ENCODE results near the gene SLC39A11.
"Not testable (repeated sequence)": the region's sequence is repeated elsewhere in the genome, so short reads cannot be mapped to it uniquely, and the experiment has no call there.

Gene SLC39A11

DNA sequence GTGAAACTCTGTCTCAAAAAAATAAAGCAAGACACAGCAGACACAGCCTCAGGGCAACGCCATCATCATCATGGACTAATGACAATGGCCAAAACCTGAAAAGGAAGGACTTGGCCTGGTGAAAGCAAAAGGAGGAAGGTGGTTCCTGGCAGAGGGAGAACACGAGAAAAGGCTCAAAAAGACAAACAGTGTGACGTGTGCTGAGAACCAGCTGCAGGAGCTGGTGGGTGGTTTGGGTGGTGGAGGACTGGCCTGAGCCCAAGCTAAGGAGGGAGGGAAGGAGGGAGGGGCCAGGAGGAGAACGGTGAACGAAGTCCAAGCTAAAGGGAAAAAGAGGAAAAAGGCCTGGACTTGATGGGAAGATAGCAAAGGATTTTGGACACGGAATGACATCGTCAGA lies 85.1 kb downstream of the SLC39A11 start:
- DNase-seq (ENCODE audit: low spot score): no peak

DNA sequence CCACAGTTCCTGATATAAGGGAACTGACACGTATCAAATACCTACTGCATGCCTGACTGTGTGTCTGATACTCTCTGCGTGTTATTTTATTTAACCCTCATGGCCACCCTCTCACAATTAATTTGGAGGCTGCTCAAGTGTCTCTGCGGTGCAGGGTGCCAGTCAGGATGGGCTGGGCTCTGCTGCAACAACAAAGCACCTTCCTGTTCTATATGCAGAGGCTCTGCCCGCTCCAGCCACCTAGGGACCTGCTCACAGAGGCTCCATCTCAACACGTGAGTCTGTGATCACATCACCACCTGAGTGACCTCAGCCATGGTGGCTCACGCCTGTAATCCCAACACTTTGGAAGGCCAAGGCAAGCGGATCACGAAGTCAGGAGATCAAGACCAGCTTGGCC lies 87.1 kb downstream of the SLC39A11 start:
- DNase-seq (ENCODE audit: low spot score): no peak

GRCh38 chr17:73003487-73003886 lies 89.0 kb downstream of the SLC39A11 start:
- DNase-seq (ENCODE audit: low spot score): no peak

DNA sequence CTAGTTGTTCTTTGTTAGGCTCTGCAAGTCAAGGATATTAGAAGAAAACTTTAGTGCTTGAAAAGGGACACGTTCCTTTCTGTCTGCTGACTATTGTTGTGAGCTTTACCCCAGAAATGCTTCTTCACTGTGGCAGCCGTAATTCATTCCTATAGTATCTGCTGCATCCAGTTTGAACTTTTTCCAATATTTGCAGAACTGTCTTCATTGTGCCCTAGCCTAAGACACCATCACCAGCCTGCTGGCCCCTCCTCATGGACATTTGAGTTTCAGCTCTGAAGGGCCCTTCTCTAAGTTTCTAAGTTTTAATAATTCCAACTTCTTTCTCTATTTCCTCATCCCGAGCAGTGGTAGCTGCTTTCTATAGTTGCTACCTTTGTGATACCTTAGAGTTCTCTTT lies 91.7 kb downstream of the SLC39A11 start:
- DNase-seq (ENCODE audit: low spot score): no peak

DNA sequence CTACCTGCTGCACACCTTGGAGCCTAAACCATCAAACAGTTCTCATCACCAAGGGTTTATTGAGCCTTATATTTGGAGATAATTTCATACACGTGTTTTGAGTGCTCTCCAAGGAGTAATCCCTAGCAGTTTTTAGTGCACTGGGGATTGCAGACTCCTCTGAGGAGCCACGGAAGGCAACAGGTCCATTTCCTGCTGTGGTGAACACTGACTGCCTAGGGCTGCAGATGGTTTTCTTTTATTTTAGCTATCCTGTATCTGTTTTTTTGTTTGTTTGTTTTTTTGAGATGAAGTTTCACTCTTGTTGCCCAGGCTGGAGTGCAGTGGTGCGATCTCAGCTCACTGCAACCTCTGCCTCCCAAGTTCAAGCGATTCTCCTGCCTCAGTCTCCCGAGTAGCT lies 93.0 kb downstream of the SLC39A11 start:
- DNase-seq (ENCODE audit: low spot score): not testable (repeated sequence)

DNA sequence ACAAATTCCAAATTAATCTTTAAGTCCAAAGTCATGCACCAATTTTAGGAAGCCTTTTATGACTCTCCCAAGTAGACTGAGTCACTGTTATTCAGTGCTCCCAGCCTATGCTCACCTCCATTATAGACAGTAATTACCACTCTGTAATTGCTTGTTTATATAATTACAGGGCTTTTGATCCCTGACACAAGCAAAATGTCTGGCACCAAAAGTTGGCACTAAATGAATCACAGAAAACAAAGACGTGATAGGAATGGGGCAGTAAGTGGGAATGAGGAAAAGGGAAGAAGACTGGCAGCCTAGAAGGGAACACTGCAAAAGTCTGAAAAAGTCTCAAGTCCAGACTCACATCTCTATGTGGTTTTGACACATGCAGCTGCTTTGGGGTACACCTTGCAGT lies 94.1 kb downstream of the SLC39A11 start:
- DNase-seq (ENCODE audit: low spot score): no peak

DNA sequence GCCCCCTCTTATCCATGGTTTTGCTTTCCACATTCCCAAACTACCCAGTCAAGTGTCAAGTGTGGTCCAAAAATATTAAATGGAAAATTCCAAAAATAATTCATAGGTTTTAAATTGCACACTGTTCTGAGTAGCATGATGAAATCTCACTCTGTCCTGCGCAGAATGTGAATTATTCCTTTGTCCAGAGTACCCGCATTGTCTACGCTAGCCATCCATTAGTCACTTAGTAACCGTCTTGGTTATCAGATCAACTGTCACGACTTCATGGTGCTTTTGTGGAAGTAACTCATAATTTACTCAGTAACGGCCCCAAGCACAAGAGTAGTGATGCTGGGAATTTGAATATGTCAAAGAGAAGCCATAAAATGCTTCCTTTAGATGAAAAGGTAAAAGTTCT lies 94.9 kb downstream of the SLC39A11 start:
- no peak for DNase-seq (ENCODE audit: low spot score)

- no peak for DNase-seq (ENCODE audit: low spot score)
Observed at GRCh38 chr17:72996791-72997190, 95.7 kb downstream of the SLC39A11 start.

- no peak for DNase-seq (ENCODE audit: low spot score)
Observed at GRCh38 chr17:72995008-72995656, 97.4 kb downstream of the SLC39A11 start.

- DNase-seq (ENCODE audit: low spot score): not testable (repeated sequence)
Observed at GRCh38 chr17:72992783-72993467, 99.6 kb downstream of the SLC39A11 start.

- DNase-seq (ENCODE audit: low spot score): no peak
Observed at GRCh38 chr17:72991651-72992050, 100.8 kb downstream of the SLC39A11 start.

DNA sequence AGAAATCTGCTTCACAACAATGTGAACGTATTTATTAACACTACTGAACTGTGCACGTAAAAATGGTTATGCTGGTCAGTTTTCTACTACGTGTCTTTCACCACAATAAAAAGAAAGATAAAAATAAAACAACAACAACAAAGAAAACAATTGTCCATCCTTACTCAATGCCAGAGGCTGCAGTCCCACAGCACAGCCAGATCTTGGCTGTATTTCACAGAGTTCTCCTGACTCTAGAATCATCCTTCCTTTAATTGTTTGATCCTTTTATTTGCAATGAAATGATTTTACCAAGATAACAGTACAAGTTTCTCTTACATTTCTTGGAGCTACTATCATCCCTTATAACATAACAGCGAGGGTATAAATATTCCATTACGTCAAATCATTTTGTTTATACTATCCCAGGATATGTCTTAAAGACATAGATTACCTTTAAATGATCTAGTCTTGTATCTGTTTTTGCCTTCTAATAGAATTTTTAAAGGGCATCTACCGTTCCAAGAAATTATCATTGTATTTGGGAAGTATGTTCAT lies 103.3 kb downstream of the SLC39A11 start:
- no peak for DNase-seq (ENCODE audit: low spot score)

GRCh38 chr17:72988451-72988850 lies 104.0 kb downstream of the SLC39A11 start:
- no peak for DNase-seq (ENCODE audit: low spot score)

DNA sequence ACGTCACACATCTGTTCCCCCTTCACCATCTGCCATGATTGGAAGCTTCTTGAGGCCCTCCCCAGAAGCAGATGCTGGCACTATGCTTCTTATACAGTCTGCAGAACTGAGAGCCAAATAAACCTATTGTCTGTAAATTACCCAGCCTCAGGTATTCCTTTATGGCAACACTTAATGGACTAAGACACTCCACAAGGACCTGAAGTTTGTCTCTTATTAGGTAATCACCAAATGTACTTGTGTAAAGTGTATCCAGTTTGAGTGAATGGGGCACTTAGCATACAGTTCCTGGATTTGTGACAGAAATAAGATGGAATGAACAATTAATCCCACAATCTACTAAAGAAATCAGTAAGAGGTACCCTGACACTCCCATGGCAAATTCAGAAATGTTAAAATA lies 105.3 kb downstream of the SLC39A11 start:
- DNase-seq (ENCODE audit: low spot score): no peak

- DNase-seq (ENCODE audit: low spot score): peak; percentile 62
Observed at GRCh38 chr17:72985882-72986720, 106.4 kb downstream of the SLC39A11 start.

GRCh38 chr17:72984926-72985325 lies 107.6 kb downstream of the SLC39A11 start:
- no peak for DNase-seq (ENCODE audit: low spot score)

GRCh38 chr17:72984145-72984925 lies 108.2 kb downstream of the SLC39A11 start:
- peak; percentile 12 for DNase-seq (ENCODE audit: low spot score)

DNA sequence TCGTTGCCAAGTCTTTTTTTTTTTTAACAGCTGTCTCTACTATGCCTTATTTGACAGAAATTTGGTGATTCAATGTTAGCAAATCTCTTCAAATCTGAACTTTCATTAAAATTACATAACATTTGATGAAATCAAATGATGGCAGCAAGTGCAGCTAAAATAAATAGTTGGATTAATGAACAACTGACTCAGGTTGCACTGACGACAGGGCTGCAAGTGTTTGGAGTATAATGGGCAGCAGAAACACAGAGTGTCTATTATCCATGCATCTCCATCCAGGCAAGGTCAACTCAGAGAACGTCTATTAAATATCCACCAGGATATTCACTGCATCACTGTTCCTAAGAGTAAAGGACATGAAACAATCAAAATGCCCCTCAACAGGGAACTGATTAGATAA lies 109.8 kb downstream of the SLC39A11 start:
- DNase-seq (ENCODE audit: low spot score): no peak

GRCh38 chr17:72978593-72979218 lies 113.8 kb downstream of the SLC39A11 start:
- no peak for DNase-seq (ENCODE audit: low spot score)

GRCh38 chr17:72977771-72978417 lies 114.6 kb downstream of the SLC39A11 start:
- no peak for DNase-seq (ENCODE audit: low spot score)
